PFSK-1 (cell line): ENCODE measurements around the gene GAR1.

Source experiments
- FOXP2 ChIP-seq: optimal IDR thresholded peaks from 2 replicates; pipeline ENCODE3; 2011; ENCODE audit warnings: borderline replicate concordance, control low read depth, inconsistent platforms; ENCODE audit not compliant: insufficient read depth; ENCODE audit errors: extremely low read length, extremely low read depth
- POLR2AphosphoS5 ChIP-seq: IDR thresholded peaks from 2 replicates; pipeline ENCODE4 v1.6.1; 2012; ENCODE audit warnings: low read depth, mild to moderate bottlenecking, control low read depth, low read length, moderate library complexity
- REST ChIP-seq, 2 experiments: IDR thresholded peaks; 2 replicates each; pipeline versions ENCODE4 v1.6.1 to v1.8.0; 2011 to 2012; ENCODE audit warnings: low read depth in 2 of 2, low read length in 2 of 2, control low read depth in 1 of 2, inconsistent platforms in 1 of 2, mild to moderate bottlenecking in 1 of 2, moderate library complexity in 1 of 2; ENCODE audit not compliant: insufficient read depth in 1 of 2
- SIN3A ChIP-seq: IDR thresholded peaks from 2 replicates; pipeline ENCODE4 v1.6.1; 2012; ENCODE audit warnings: mild to moderate bottlenecking, low read length, moderate library complexity, borderline replicate concordance; ENCODE audit not compliant: insufficient read depth
- TAF1 ChIP-seq: IDR thresholded peaks from 2 replicates; pipeline ENCODE4 v1.6.1; 2012; ENCODE audit warnings: low read length, control low read depth, borderline replicate concordance; ENCODE audit not compliant: insufficient read depth

Gene GAR1

GRCh38 chr4:109820563-109820962, 5.0 kb downstream of the GAR1 start:
- TF ChIP-seq TAF1, result no peak
- no peak for TF ChIP-seq POLR2AphosphoS5
- no peak for TF ChIP-seq SIN3A
- TF ChIP-seq REST (IDR thresholded peaks at IDR 0.05; ENCODE audit: insufficient read depth in 1 of 2, low read depth in 2 of 2, low read length in 2 of 2), result no peak
- TF ChIP-seq FOXP2, result no peak

GRCh38 chr4:109821185-109821584, 5.6 kb downstream of the GAR1 start:
- TF ChIP-seq SIN3A, result no peak

- TF ChIP-seq FOXP2 (no peak), POLR2AphosphoS5 (no peak), SIN3A (no peak), TAF1 (no peak), REST (IDR thresholded peaks at IDR 0.05; ENCODE audit: insufficient read depth in 1 of 2, low read depth in 2 of 2, low read length in 2 of 2) (no peak)
Observed at GRCh38 chr4:109826719-109827118, 11.2 kb downstream of the GAR1 start.

- TF ChIP-seq FOXP2 (no peak), TAF1 (no peak)
Observed at GRCh38 chr4:109827672-109828071, 12.1 kb downstream of the GAR1 start, which contains the start of gene RRH. TSS of gene RRH (plus strand) at chr4:109827972. CDS start at chr4:109828028, 56 bp downstream.

- no peak for TF ChIP-seq SIN3A
- no peak for TF ChIP-seq POLR2AphosphoS5
- TF ChIP-seq TAF1, result no peak
- no peak for TF ChIP-seq FOXP2
Observed at GRCh38 chr4:109833756-109834155, 18.2 kb downstream of the GAR1 start.

- TF ChIP-seq REST (IDR thresholded peaks at IDR 0.05; ENCODE audit: insufficient read depth in 1 of 2, low read depth in 2 of 2, low read length in 2 of 2), result no peak
- no peak for TF ChIP-seq FOXP2
- TF ChIP-seq SIN3A, result no peak
- TF ChIP-seq POLR2AphosphoS5, result no peak
- TF ChIP-seq TAF1, result no peak
Observed at GRCh38 chr4:109836985-109837384, 21.4 kb downstream of the GAR1 start.

- no peak for TF ChIP-seq FOXP2
- TF ChIP-seq TAF1, result no peak
- TF ChIP-seq POLR2AphosphoS5, result no peak
- TF ChIP-seq SIN3A, result no peak
- no peak for TF ChIP-seq REST (IDR thresholded peaks at IDR 0.05; ENCODE audit: insufficient read depth in 1 of 2, low read depth in 2 of 2, low read length in 2 of 2)
Observed at GRCh38 chr4:109846395-109847098, 31.0 kb downstream of the GAR1 start.
